IMR-90 (cell line): ENCODE results near the gene TSPEAR. TPM values are rescaled to one million over a fixed set of nuclear protein-coding genes. Genes with fewer than 3 reads are reported as not detected.

ENCODE experiments used
- ATAC-seq: fragments of 200-7000 bp; cut with Tn5 transposase; 2 replicates; pipeline ENCODE4 v1.9.1; 2020; ENCODE audit warnings: low read depth, mild to moderate bottlenecking, moderate library complexity
- BruUV-seq: library from RNA; stranded (reverse); fragments of 400-500 nt; replicated peaks from 2 replicates; lab custom pipeline; 2021; lab: Mats Ljungman, UMichigan
- CTCF ChIA-PET: fragments of 300-600 bp; formaldehyde crosslinking; extraction: SDS; loops from one replicate; lab custom pipeline; 2021; ENCODE audit warnings: antibody characterized with exemption; lab: Yijun Ruan, JAX
- POLR2A ChIA-PET: fragments of 300-600 bp; sonication (Branson Sonifier 250); formaldehyde crosslinking; loops from one replicate; lab custom pipeline; 2022; ENCODE audit warnings: antibody characterized with exemption; ENCODE audit not compliant: unreplicated experiment; lab: Charles Lee
- DNase-seq: peaks from one replicate; pipeline ENCODE4 v3.0.0; 2013
- H2AFZ ChIP-seq: replicated peaks from 2 replicates; pipeline ENCODE3; 2013; ENCODE audit warnings: low read length, mild to moderate bottlenecking; ENCODE audit not compliant: poor library complexity
- H2AK5ac ChIP-seq: 2 replicates; pipeline ENCODE4 v1.6.1; 2013; ENCODE audit warnings: low read depth, low read length, inconsistent platforms
- H2AK9ac ChIP-seq: replicated peaks from 2 replicates; pipeline ENCODE3; 2013; ENCODE audit warnings: mild to moderate bottlenecking, low read depth, low read length, moderate library complexity; ENCODE audit not compliant: poor library complexity
- H2BK120ac ChIP-seq: 2 replicates; pipeline ENCODE4 v1.6.1; 2013; ENCODE audit warnings: low read depth, low read length, inconsistent platforms
- H2BK15ac ChIP-seq: 3 replicates; pipeline ENCODE4 v1.6.1; 2013; ENCODE audit warnings: low read depth, low read length, inconsistent platforms
- H2BK20ac ChIP-seq: 2 replicates; pipeline ENCODE4 v1.6.1; 2013; ENCODE audit warnings: low read depth, mild to moderate bottlenecking, inconsistent platforms, low read length, moderate library complexity
- H2BK5ac ChIP-seq: 2 replicates; pipeline ENCODE4 v1.6.1; 2013; ENCODE audit warnings: mild to moderate bottlenecking, low read depth, low read length, inconsistent platforms; ENCODE audit not compliant: poor library complexity, severe bottlenecking
- H3K14ac ChIP-seq: replicated peaks from 2 replicates; pipeline ENCODE4 v1.6.1; 2013; ENCODE audit warnings: low read depth, low read length, inconsistent platforms
- H3K18ac ChIP-seq: 2 replicates; pipeline ENCODE4 v1.6.1; 2013; ENCODE audit warnings: low read depth, low read length, control low read depth
- H3K23ac ChIP-seq: 2 replicates; pipeline ENCODE4 v1.6.1; 2013; ENCODE audit warnings: low read depth, low read length, inconsistent platforms
- H3K27ac ChIP-seq: 2 replicates; pipeline ENCODE4 v1.5.1; 2013; ENCODE audit warnings: mild to moderate bottlenecking, control low read depth, low read length; ENCODE audit not compliant: insufficient read depth
- H3K27me3 ChIP-seq: 2 replicates; pipeline ENCODE4 v1.6.1; 2013; ENCODE audit warnings: low read length; ENCODE audit not compliant: control insufficient read depth, insufficient read depth
- H3K36me3 ChIP-seq: 2 replicates; pipeline ENCODE4 v1.6.1; 2013; ENCODE audit warnings: low read length, mixed read lengths; ENCODE audit not compliant: control insufficient read depth, insufficient read depth
- H3K4ac ChIP-seq: 2 replicates; pipeline ENCODE4 v1.6.1; 2013; ENCODE audit warnings: low read depth, low read length, inconsistent platforms
- H3K4me1 ChIP-seq: 2 replicates; pipeline ENCODE4 v1.6.1; 2013; ENCODE audit warnings: low read length, mixed read lengths; ENCODE audit not compliant: control insufficient read depth, insufficient read depth
- H3K4me2 ChIP-seq: 2 replicates; pipeline ENCODE4 v1.6.1; 2013; ENCODE audit warnings: low read depth, mild to moderate bottlenecking, control low read depth, low read length, moderate library complexity
- H3K4me3 ChIP-seq: 2 replicates; pipeline ENCODE4 v1.5.1; 2013; ENCODE audit warnings: low read depth, mild to moderate bottlenecking, control low read depth, low read length, moderate library complexity; ENCODE audit not compliant: insufficient read depth
- H3K56ac ChIP-seq: 2 replicates; pipeline ENCODE4 v1.6.1; 2013; ENCODE audit warnings: low read length, inconsistent platforms; ENCODE audit not compliant: insufficient read depth; ENCODE audit errors: extremely low read depth
- H3K79me1 ChIP-seq, 2 experiments: 2 replicates each; pipeline ENCODE4 v1.6.1; 2013; ENCODE audit warnings: low read length in 2 of 2, inconsistent platforms in 1 of 2, low read depth in 1 of 2
- H3K9ac ChIP-seq: 2 replicates; pipeline ENCODE4 v1.6.1; 2013; ENCODE audit warnings: low read depth, low read length, control low read depth
- H3K9me1 ChIP-seq: 2 replicates; pipeline ENCODE4 v1.6.1; 2013; ENCODE audit warnings: low read length, inconsistent platforms; ENCODE audit not compliant: insufficient read depth
- H3K9me3 ChIP-seq: 2 replicates; pipeline ENCODE4 v1.6.1; 2013; ENCODE audit warnings: low read length; ENCODE audit not compliant: control insufficient read depth, insufficient read depth
- H4K20me1 ChIP-seq: 2 replicates; pipeline ENCODE4 v1.6.1; 2013; ENCODE audit warnings: low read length, inconsistent platforms; ENCODE audit not compliant: insufficient read depth
- H4K5ac ChIP-seq: 2 replicates; pipeline ENCODE4 v1.6.1; 2013; ENCODE audit warnings: mild to moderate bottlenecking, low read depth, low read length, control low read depth
- H4K8ac ChIP-seq, 2 experiments: 2 replicates each; pipeline ENCODE4 v1.6.1; 2013; ENCODE audit warnings: low read depth in 2 of 2, low read length in 2 of 2, control low read depth in 1 of 2, inconsistent platforms in 1 of 2
- H4K91ac ChIP-seq: 2 replicates; pipeline ENCODE4 v1.6.1; 2013; ENCODE audit warnings: low read depth, low read length, inconsistent platforms; ENCODE audit not compliant: insufficient read depth
- BHLHE40 ChIP-seq: fragments of 150-350 bp; IDR thresholded peaks from 2 replicates; pipeline ENCODE4 v1.6.1; 2016; ENCODE audit warnings: mild to moderate bottlenecking, low read depth, low read length
- FOS ChIP-seq: fragments of 150-350 bp; IDR thresholded peaks from 2 replicates; pipeline ENCODE4 v1.6.1; 2016; ENCODE audit warnings: low read depth, low read length
- MXI1 ChIP-seq: IDR thresholded peaks from 2 replicates; pipeline ENCODE4 v1.6.1; 2012; ENCODE audit warnings: low read depth, mild to moderate bottlenecking, low read length, moderate library complexity, borderline replicate concordance
- NFE2L2 ChIP-seq: fragments of 150-350 bp; IDR thresholded peaks from 2 replicates; pipeline ENCODE4 v1.6.1; 2016; ENCODE audit warnings: low read depth, mild to moderate bottlenecking, low read length
- RCOR1 ChIP-seq: IDR thresholded peaks from 2 replicates; pipeline ENCODE4 v1.6.1; 2012; ENCODE audit warnings: mild to moderate bottlenecking, low read length, improper control_type of control experiment; ENCODE audit not compliant: insufficient replicate concordance
- RFX5 ChIP-seq: IDR thresholded peaks from 2 replicates; pipeline ENCODE4 v1.8.0; 2012; ENCODE audit warnings: low read depth, mild to moderate bottlenecking, low read length, moderate library complexity
- SMC3 ChIP-seq: fragments of 150-350 bp; IDR thresholded peaks from 2 replicates; pipeline ENCODE4 v1.6.1; 2016; ENCODE audit warnings: low read depth, mild to moderate bottlenecking, antibody characterized with exemption, low read length, moderate library complexity
- WGBS, 2 experiments: methylation state at CpG; one replicate each; pipeline versions ENCODE4 v1.1.5 to v1.1.7; 2013; ENCODE audit warnings: missing lambda C conversion rate in 2 of 2; ENCODE audit not compliant: insufficient read length in 1 of 2; ENCODE audit errors: extremely low coverage in 2 of 2; 5-methylcytosine and 5-hydroxymethylcytosine counted together
- dilution Hi-C: fragments of 300-500 bp; cut with HindIII; formaldehyde crosslinking; loops from one replicate; pipeline ENCODE4 v1.14.3; 2018; ENCODE audit warnings: low sequenced_read_pairs; ENCODE audit not compliant: unreplicated experiment
- in situ Hi-C: fragments of 300-500 bp; cut with MboI; formaldehyde crosslinking; loops from 3 replicates; pipeline ENCODE4 v1.14.3; 2019; ENCODE audit warnings: low sequenced_read_pairs, inconsistent platforms, mixed read lengths
- intact Hi-C: fragments of 100-400 bp; cut with micrococcal nuclease; formaldehyde crosslinking; loops from 2 replicates; pipeline ENCODE4 v1.10.0; 2022
- polyA plus RNA-seq, 3 experiments: library from polyadenylated mRNA; depleted of rRNA; stranded (reverse); fragments of >200 nt; gene quantifications; 2 replicates each; pipeline ENCODE4 v1.2.3, GENCODE V29; 2012; ENCODE audit warnings: low replicate concordance in 1 of 3
- total RNA-seq: library from RNA; depleted of rRNA; stranded (reverse); fragments of >200 nt; gene quantifications from 2 replicates; pipeline ENCODE4 v1.2.3, GENCODE V29; 2012
- TF ChIP-seq, protein P1 (sequence below): fragments of 150-350 bp; IDR thresholded peaks from 2 replicates; pipeline ENCODE4 v1.6.1; 2016; ENCODE audit warnings: low read depth, mild to moderate bottlenecking, low read length, moderate library complexity, borderline replicate concordance
- TF ChIP-seq, protein P2 (sequence below): fragments of 150-350 bp; IDR thresholded peaks from 2 replicates; pipeline ENCODE4 v1.6.1; 2017; ENCODE audit warnings: mild to moderate bottlenecking, antibody characterized with exemption, low read length, low read depth

TSPEAR gene
- total and polyA plus RNA-seq, 2 of the 4 experiments (the other 2 are of a cell fraction): not detected

DNA sequence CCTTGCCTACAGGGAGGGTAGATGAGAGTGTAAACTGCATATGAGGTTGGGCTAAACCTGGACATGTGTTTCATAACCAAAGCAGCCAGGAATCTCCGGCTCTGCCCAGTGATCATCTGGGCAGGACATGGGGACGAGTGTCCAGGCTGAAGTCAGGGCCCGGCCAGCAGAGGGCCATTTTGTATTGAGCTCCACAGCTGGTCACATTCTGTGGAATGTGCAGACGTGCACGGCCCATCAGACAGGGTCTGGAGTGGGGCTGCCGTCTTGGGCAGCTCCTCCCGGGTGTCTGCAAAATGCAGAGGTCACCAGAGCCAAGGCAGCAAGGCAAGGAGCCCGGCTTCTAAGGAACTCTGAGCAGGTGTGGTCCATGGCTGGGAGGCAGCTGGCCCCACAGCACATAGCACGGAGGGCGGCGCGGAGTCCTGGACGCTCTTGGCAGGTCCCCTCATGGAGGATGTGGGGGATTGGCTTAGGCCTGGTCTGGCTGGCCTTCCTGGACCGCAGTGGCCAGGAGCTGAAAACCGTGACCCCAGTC lies 249.8 kb downstream of the TSPEAR start:
- Histone ChIP-seq H3K36me3 (no peaks in the 10 kb centered on the region), H2AK9ac (no peak overlapping the region), H2BK120ac (no peak overlapping the region), H3K79me1 (no peaks in the 10 kb centered on the region), H4K5ac (no peak overlapping the region), H3K18ac (no peak overlapping the region), H3K9me3 (no peaks in the 10 kb centered on the region), H3K27me3 (no peaks in the 10 kb centered on the region), H3K9ac (no peak overlapping the region), H3K4me1 (no peaks in the 10 kb centered on the region), H2BK20ac (no peak overlapping the region), H2AK5ac (no peak overlapping the region), H4K20me1 (no peaks in the 10 kb centered on the region), H3K9me1 (no peaks in the 10 kb centered on the region), H3K27ac (no peak overlapping the region), H2BK15ac (no peak overlapping the region), H3K4me2 (no peak overlapping the region), H2BK5ac (no peak overlapping the region), H3K56ac (no peak overlapping the region), H2AFZ (no peak overlapping the region), H4K91ac (no peak overlapping the region), H3K23ac (no peak overlapping the region), H4K8ac (no peak overlapping the region), H3K4me3 (no peak overlapping the region), H3K14ac (no peak overlapping the region), H3K4ac (no peak overlapping the region)
- DNase-seq: no peak
- in situ Hi-C loops: no loop called here
- TF ChIP-seq FOS (no peak), MXI1 (no peak), RCOR1 (no peak), SMC3 (no peak), RFX5 (no peak), NFE2L2 (no peak), BHLHE40 (no peak)
- TF ChIP-seq, protein P1, sequence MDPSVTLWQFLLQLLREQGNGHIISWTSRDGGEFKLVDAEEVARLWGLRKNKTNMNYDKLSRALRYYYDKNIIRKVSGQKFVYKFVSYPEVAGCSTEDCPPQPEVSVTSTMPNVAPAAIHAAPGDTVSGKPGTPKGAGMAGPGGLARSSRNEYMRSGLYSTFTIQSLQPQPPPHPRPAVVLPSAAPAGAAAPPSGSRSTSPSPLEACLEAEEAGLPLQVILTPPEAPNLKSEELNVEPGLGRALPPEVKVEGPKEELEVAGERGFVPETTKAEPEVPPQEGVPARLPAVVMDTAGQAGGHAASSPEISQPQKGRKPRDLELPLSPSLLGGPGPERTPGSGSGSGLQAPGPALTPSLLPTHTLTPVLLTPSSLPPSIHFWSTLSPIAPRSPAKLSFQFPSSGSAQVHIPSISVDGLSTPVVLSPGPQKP: no peak
- TF ChIP-seq, protein P2, sequence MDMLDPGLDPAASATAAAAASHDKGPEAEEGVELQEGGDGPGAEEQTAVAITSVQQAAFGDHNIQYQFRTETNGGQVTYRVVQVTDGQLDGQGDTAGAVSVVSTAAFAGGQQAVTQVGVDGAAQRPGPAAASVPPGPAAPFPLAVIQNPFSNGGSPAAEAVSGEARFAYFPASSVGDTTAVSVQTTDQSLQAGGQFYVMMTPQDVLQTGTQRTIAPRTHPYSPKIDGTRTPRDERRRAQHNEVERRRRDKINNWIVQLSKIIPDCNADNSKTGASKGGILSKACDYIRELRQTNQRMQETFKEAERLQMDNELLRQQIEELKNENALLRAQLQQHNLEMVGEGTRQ: no peak
- 0 out of 2 replicates have a peak, but pooled peaks have one; percentile 40 for ATAC-seq
- POLR2A ChIA-PET: no interaction called here
- dilution Hi-C loops: no loop called here
- CTCF ChIA-PET: interaction anchor here (0.6 kb wide), 1 partner anchor 9 kb away, joined by 4 read pairs; no protein-coding TSS in a partner anchor
- WGBS, 2 experiments: 34% methylated on average over 9 of the region's 15 CpGs; no CpG with 5 or more reads in 1 of the 2 experiments
- intact Hi-C loops: no loop called here
- BruUV-seq: no TSS peak
